GM18498 (cell line): Measurements from ENCODE around the gene CACNG4.

Source experiments
- ATAC-seq: cut with Tn5 transposase; IDR thresholded peaks from one replicate; pipeline ENCODE4 v1.9.1; 2021; ENCODE audit warnings: mild to moderate bottlenecking, moderate library complexity; ENCODE audit not compliant: unreplicated experiment

CACNG4 gene

GRCh38 chr17:66943484-66943883 lies 21.0 kb upstream of the CACNG4 start:
- ATAC-seq, result no peak

GRCh38 chr17:66944351-66945146 lies 20.0 kb upstream of the CACNG4 start:
- no peak for ATAC-seq

GRCh38 chr17:66945147-66945835 lies 19.2 kb upstream of the CACNG4 start:
- ATAC-seq, result no peak

DNA sequence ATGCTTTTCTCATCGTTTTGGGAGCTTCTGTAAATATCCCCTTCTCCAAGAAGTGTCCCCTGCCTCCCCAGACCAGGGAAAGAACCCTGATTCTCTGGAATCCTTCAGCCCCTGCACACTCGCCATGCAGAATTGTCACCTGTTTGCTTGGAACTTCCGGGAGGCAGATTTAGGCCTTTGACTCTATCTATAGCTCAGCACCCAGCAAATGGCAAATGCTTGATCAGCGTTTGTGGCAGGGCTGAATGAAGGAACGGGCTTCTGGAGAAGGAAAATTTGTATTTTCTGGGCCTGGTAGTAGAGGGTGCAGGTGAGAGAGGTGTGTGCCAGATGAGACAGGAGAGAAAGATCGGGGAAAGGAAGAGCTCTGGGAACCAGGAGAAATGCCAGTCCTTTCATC lies 18.3 kb upstream of the CACNG4 start:
- no peak for ATAC-seq

DNA sequence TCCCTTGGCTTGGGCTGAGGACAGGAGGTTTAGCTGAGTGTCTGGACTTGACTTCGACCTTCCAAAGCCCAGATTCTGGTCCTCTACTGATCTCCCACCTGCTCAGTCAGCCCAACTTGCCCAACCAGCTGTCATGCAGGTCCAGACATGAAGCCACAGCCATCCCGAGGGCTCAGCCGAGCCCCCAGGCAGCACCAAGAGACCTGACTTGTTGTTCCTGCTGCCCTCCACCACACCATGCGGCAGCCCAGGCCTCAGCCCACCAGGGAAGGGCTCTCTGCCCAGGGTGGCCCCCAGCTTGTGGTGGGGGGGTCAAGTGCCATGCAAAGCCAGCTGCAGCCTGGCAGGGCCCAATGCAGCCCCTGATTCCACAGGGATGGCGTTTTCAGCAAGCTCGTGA lies 17.2 kb upstream of the CACNG4 start:
- ATAC-seq, result no peak

DNA sequence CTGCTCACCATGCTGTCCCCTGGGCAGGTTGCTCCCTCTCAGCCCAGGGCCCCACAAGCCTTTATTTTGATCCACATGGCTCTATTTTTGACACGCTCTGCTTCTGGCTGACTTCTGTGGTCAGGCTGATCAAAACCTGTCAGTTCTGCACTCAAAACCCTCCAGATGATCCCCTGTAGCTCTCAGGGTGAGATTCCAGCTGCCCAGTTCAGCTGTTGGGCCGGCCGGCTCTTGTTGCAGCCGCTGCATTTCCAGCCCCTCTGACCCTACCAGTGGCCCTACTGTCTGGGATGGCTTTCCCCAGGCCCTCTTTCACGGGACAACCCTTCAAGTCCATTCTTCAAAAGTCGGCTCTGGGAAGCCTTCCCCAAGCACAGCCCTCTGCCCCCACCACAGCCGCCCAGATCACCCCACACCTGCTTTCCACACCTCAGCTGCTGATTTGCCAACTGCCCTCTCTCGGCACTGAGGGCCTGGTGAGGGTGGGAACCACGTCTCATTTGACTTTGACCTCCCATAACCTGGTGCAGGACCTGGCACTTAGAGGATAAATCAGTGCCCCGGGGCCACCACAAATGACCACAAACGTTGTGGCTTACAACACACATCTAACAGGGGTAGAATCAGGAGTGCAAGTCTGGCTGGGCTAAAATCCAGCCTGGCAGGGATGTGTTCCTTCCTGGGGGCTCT lies 16.3 kb upstream of the CACNG4 start:
- no peak for ATAC-seq

DNA sequence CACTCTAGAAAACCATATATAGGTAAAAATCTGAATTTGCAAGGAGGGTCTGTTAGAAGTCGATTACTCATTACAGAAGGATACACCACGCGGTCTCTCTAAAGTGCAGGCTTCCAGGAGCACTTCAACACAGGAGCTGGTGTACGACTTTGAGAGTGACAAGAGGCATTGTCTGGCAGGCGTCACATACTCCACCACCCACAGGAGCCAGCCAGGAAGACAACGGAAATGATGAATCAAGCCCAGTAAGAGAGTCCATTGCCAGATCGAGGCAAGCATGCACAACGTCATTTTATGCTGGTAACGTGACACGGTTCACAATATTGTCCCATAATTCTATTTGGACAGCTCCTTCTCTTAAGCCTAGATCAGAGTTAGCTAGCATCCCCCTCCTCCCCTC lies 15.0 kb upstream of the CACNG4 start:
- ATAC-seq, result no peak

DNA sequence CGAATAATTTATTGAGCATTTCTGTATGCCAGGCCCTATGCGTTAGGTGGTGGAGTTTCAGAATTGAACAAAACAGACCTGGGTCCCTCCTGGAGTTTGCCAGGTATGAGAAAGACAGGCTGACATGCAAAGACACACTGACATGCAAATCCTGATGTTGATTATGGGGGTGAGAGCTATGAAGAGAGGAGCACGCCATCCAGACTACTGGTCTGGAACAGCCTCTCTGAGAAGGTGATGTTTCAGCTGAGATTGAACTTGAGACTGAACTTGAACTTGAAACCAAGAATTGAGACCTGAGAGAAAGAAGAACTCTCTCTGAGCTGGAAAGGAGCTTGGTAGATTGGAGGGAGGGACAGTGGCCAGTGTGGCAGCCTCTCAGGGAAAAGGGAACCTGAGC lies 14.2 kb upstream of the CACNG4 start:
- ATAC-seq, result no peak

- no peak for ATAC-seq
Measured at GRCh38 chr17:66950886-66951604, 13.5 kb upstream of the CACNG4 start.

DNA sequence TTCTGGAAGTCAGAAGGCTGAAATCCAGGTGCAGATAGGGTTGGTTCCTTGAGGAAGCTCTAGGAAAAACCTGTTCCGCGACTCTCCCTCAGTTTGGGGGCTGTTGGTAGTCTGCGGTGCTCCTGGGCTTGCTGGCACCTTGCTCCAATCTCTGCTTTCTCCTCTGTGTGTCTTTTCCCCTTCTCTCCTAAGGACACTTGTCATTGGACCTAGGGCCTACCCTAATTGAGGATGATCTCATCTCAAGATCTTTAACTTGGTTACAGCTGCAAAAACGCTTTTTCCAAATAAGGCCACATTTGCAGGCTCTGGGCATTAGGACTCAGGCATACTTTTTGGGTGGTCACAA lies 12.9 kb upstream of the CACNG4 start:
- no peak for ATAC-seq

DNA sequence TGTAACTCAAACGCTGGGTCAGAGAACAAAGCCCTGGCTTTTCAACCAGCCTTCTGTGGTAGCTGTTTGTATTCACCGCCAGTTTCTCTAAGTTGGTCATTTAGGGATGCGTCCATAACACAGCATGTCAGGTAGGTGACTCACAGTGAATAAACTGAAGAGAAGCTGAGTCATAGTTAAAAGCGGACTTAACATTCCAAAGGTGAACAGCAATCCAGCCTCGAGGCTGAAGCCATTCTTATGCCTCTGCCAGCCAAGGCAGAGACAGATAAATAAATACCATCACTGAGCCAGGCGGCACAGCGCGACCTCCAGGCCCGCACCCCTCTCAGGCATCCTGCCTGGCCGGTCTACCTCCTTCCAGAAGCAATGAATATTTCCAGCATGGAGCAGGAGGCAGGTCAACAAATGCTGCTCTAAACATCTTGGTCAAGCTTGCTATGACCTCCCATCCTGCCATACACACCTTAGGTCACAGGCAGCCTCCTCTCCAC lies 12.4 kb upstream of the CACNG4 start:
- ATAC-seq, result no peak

- no peak for ATAC-seq
Measured at GRCh38 chr17:66952681-66953629, 11.6 kb upstream of the CACNG4 start.

GRCh38 chr17:66953630-66954020 lies 10.9 kb upstream of the CACNG4 start:
- ATAC-seq, result no peak

GRCh38 chr17:66954632-66955031 lies 9.9 kb upstream of the CACNG4 start:
- ATAC-seq, result no peak

DNA sequence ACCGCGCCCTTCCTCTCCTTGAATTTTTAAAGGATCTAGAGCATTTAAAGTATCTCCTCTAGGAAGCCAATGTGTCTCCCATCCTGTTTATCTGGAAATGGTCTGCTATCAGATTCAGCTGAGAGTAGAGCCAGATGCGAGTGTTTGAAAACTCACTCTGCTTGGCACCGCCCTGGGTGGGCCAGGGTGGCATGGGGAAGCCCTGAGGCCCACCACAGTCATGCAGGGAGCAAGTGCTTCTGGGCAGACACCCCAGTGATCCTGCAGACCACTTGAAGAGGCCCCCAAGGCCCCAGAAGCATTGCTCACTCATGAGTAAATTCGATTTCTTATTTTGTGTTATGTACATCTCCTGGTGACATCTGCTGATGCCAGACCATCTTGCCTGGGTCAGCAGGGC lies 8.7 kb upstream of the CACNG4 start:
- no peak for ATAC-seq

DNA sequence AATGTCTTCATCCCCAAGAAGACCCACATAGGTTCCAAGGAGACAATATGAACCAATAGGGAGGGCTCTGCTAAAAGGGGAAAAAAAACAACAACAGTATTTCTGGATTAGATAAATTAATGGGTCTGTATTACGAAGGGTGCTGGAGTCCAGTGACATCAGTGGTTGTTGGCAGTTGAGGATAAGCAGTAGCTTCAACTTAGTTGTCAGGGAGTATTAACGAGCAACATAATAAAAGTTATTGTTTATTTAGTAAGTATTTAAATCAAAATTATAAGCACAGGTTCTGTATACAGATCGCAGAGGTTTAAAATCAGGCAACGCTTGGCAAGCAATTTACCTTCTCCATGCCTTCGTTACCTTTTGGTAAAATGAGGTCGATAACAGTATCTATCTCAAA lies 7.6 kb upstream of the CACNG4 start:
- ATAC-seq, result no peak

GRCh38 chr17:66957343-66957742 lies 7.2 kb upstream of the CACNG4 start:
- no peak for ATAC-seq

DNA sequence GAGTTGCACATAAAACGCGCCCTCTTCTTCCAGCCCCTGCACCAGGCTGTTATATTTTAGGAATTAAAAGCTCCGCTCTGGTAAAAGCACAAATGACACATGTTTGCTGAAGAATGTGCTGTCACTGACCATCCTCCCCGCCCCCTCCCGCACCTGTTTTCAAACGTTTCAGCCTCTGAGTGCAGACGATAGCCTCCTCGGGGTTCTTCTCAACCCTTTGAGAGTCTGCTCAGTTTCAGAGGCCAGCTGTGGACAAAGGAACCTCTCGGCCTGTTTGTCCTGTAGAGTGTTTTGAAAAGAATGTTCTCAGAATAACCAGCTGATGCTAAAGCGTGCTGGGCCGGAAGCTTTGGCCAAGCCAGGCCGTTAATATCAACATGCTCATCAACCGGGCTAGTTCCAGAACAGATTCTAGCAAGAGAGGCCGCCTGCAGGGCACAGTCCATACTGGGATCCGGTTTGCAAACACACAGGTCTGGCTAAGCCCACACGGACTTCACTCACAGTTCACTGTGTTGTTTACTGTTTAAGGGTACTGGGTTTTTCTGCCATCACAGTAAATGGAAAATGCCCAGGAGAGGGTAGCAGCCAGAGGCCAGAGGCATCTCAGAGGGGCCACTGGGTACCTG lies 6.4 kb upstream of the CACNG4 start:
- no peak for ATAC-seq

- no peak for ATAC-seq
Measured at GRCh38 chr17:66959641-66960375, 4.7 kb upstream of the CACNG4 start.
